Upper lobe of left lung (tissue), 6 donors: ENCODE results near the gene IGF2BP3. TPM values are rescaled to one million over a fixed set of nuclear protein-coding genes. Genes with fewer than 3 reads are reported as not detected.

Source experiments
- ATAC-seq, 2 donors: fragments of 200-7000 bp; cut with Tn5 transposase; one replicate each; pipeline ENCODE4 v1.9.1; 2022; ENCODE audit warnings: mild to moderate bottlenecking in 2 of 2, moderate library complexity in 2 of 2; ENCODE audit not compliant: low FRiP score in 2 of 2
- DNase-seq, 2 donors: peaks; one replicate each; pipeline ENCODE4 v3.0.0-alpha.2; 2019 to 2020
- H3K27ac ChIP-seq, 4 donors: fragments of 200-600 bp; sonication (generic); one replicate each; pipeline ENCODE4 v1.5.1; 2016 to 2019
- H3K27me3 ChIP-seq, 4 donors: fragments of 200-600 bp; sonication (generic); one replicate each; pipeline ENCODE4 v1.5.1; 2017 to 2019
- H3K36me3 ChIP-seq, 4 donors: fragments of 200-600 bp; sonication (generic); one replicate each; pipeline ENCODE4 v1.5.1; 2016 to 2019
- H3K4me1 ChIP-seq, 4 donors: fragments of 200-600 bp; sonication (generic); one replicate each; pipeline ENCODE4 v1.5.1; 2018 to 2019
- H3K4me3 ChIP-seq, 4 donors: fragments of 200-600 bp; sonication (generic); one replicate each; pipeline ENCODE4 v1.5.1; 2017 to 2019; ENCODE audit warnings: mild to moderate bottlenecking in 2 of 4, moderate library complexity in 1 of 4
- H3K9me3 ChIP-seq, 4 donors: fragments of 200-600 bp; sonication (generic); one replicate each; pipeline ENCODE4 v1.5.1; 2018 to 2019
- CTCF ChIP-seq, 6 experiments: fragments of 450-650 bp in 4 of 6; fragments of 200-600 bp in 2 of 6; sonication (generic) in 2 of 6; IDR thresholded peaks; one replicate each; pipeline ENCODE4 v1.5.1; 2016 to 2019; ENCODE audit warnings: antibody characterized with exemption in 6 of 6
- EP300 ChIP-seq, 4 donors: sonication (generic); formaldehyde crosslinking; IDR thresholded peaks; one replicate each; pipeline ENCODE4 v1.5.1; 2017; ENCODE audit warnings: antibody characterized with exemption in 4 of 4, control low read depth in 2 of 4
- POLR2A ChIP-seq, 4 donors: fragments of 450-650 bp; IDR thresholded peaks; one replicate each; pipeline ENCODE4 v1.5.1; 2016 to 2017; ENCODE audit warnings: antibody characterized with exemption in 4 of 4, mild to moderate bottlenecking in 2 of 4
- POLR2AphosphoS5 ChIP-seq, 2 donors: sonication (generic); formaldehyde crosslinking; IDR thresholded peaks; one replicate each; pipeline ENCODE4 v1.5.1; 2017; ENCODE audit warnings: antibody characterized with exemption in 2 of 2
- WGBS, 2 donors: methylation state at CpG; one replicate each; pipeline ENCODE4 v1.1.5; 2017 to 2018; 5-methylcytosine and 5-hydroxymethylcytosine counted together
- total RNA-seq, 6 donors: library from RNA; depleted of rRNA in 4 of 6; stranded (reverse); fragments of >200 nt in 4 of 6; gene quantifications; one replicate each; pipeline versions ENCODE4 v1.1.0 to v1.2.1, GENCODE V29; 2016 to 2021
- donor health status: DM: no; HTN: no; CAD: no; lungs with moderate emphysema.
- donor health status: DM: no; HTN: yes; CAD: no; lungs with severe emphysema.

The IGF2BP3 gene
- total RNA-seq, 6 donors from 2014 or later, result 0.91 to 1.5 (median 1.1) TPM; not detected in 2

GRCh38 chr7:23283086-23283485 lies 187.2 kb downstream of the IGF2BP3 start:
- 91 to 98% methylated on average over 4 of the region's 4 CpGs for WGBS, 2 donors
- TF ChIP-seq POLR2A (IDR thresholded peaks at IDR 0.05) (no peak), POLR2AphosphoS5 (IDR thresholded peaks at IDR 0.05) (no peak), CTCF (IDR thresholded peaks at IDR 0.05) (no peak), EP300 (IDR thresholded peaks at IDR 0.05) (no peak)
- ATAC-seq (no peak), DNase-seq (no peak)
- no peaks in the 10 kb centered on the region for H3K4me1 ChIP-seq
- H3K27ac ChIP-seq, result no peak overlapping the region
- H3K27me3 ChIP-seq, result no peaks in the 10 kb centered on the region
- H3K36me3 ChIP-seq, result no peaks in the 10 kb centered on the region
- H3K4me3 ChIP-seq, result no peak overlapping the region
- H3K9me3 ChIP-seq, result no peaks in the 10 kb centered on the region

DNA sequence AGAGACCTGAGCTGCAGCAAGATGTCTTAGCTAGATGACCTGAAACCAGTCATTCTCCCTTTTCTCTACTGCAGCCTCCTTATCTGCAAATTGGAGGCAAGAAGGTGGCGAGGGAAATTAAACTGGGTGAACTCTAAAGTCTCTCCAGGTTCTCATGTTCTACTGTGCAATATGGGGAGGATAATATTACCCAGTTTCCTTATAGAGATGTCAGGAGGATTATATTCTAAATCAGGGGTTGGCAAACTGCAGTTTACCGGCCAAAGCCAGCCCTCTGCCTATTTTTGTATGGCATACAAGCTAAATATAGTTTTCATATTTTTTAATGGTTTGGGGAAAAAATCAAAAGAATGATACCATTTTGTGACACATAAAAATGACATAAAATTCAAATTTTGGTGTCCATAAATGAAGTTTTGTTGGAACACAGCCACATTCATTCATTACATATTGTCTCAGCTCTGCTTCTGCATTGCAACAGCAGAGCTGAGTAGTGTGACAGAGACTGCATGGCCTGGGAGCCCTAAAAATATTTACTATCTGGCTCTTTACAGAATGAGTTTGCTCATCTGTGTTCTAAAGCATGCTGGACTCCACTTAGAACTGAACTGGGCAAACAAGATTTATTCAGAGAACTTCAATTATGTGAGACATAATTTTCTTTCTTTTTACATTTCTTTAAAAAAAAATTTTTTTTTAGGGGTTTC lies 190.3 kb downstream of the IGF2BP3 start:
- no peak for DNase-seq
- no peaks in the 10 kb centered on the region for H3K36me3 ChIP-seq
- H3K4me1 ChIP-seq, result no peaks in the 10 kb centered on the region
- no peaks in the 10 kb centered on the region for H3K27me3 ChIP-seq
- H3K9me3 ChIP-seq, result no peaks in the 10 kb centered on the region
- ATAC-seq, result no peak
- WGBS, 2 donors, result 96 to 100% methylated on average over 2 of the region's 2 CpGs
- TF ChIP-seq EP300 (IDR thresholded peaks at IDR 0.05), result no peak
- no peak for TF ChIP-seq CTCF (IDR thresholded peaks at IDR 0.05)
- TF ChIP-seq POLR2AphosphoS5 (IDR thresholded peaks at IDR 0.05), result no peak
- no peak for TF ChIP-seq POLR2A (IDR thresholded peaks at IDR 0.05)
- no peak overlapping the region for H3K4me3 ChIP-seq
- H3K27ac ChIP-seq, result no peak overlapping the region

DNA sequence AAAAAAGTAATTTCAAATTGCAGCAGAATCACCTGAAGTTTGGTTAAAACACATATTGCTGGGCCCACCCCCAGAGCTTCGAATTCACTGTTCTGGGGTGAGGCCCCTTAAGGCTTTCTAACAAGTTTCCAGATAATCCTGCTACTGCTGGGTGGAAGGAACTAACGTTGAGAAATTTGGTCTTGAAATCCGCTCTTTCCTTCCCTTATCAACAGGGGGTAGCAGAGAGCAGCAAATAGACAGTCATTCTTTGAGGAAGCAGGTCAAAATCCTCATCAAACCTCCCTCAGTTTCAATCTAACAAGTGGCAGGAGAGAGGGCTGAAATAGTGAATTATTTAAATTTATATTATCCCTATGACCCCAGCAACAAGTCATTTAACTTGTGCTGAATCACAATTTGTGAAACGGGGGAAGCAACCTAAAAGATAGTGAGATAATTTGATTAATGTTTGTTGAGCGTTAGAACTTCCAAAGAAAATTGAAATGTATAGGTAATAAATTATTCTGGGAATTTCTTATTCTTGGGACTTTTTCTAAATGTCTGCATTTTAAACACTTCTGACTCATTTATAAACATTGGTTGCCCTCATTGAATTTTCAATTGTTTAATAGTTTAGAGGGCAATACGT lies 192.8 kb downstream of the IGF2BP3 start:
- DNase-seq (no peak), ATAC-seq (peak; percentile 68 to 78)
- 32 to 35% methylated on average over 6 of the region's 6 CpGs for WGBS, 2 donors
- peaks cover 0 to 6% (median 3%) of the 10 kb centered on the region in 4 donors for H3K4me1 ChIP-seq
- H3K27ac ChIP-seq, result no peak overlapping the region
- H3K27me3 ChIP-seq, result no peaks in the 10 kb centered on the region
- no peaks in the 10 kb centered on the region for H3K9me3 ChIP-seq
- TF ChIP-seq CTCF (IDR thresholded peaks at IDR 0.05) (peak; percentile 48 to 74 (median 68)), EP300 (IDR thresholded peaks at IDR 0.05) (no peak)
- H3K36me3 ChIP-seq, result no peaks in the 10 kb centered on the region
- H3K4me3 ChIP-seq, result no peak overlapping the region

DNA sequence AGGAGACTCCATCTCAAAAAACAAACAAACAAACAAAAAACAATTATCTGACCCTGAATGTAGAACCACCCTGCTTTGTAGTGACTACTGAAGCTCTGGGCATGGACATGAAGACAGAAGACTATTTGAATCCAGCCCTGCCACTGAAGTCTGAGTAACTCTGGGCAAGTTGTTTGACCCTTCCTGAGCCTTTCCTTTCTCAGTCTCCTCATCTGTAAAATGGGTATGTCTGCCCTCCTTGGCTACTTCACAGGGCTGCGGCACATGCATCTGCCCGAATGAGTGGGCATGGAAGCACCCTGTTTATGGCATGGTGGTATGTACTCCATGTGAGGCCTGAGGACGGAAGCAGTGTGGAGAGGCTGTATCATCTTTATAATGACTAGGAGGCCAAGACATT lies 193.3 kb downstream of the IGF2BP3 start:
- H3K36me3 ChIP-seq, result no peaks in the 10 kb centered on the region
- peaks cover 0 to 6% (median 3%) of the 10 kb centered on the region in 4 donors for H3K4me1 ChIP-seq
- no peaks in the 10 kb centered on the region for H3K27me3 ChIP-seq
- no peak overlapping the region for H3K4me3 ChIP-seq
- ATAC-seq (no peak), DNase-seq (no peak)
- no peak overlapping the region for H3K27ac ChIP-seq
- H3K9me3 ChIP-seq, result no peaks in the 10 kb centered on the region
- WGBS, 2 donors, result 84 to 92% methylated on average over 3 of the region's 3 CpGs
- no peak for TF ChIP-seq POLR2AphosphoS5 (IDR thresholded peaks at IDR 0.05)
- no peak for TF ChIP-seq EP300 (IDR thresholded peaks at IDR 0.05)
- TF ChIP-seq POLR2A (IDR thresholded peaks at IDR 0.05), result no peak
- TF ChIP-seq CTCF (IDR thresholded peaks at IDR 0.05), result no peak
